Inferior parietal cortex (tissue), 1 donor: Measurements from ENCODE around the gene EIF4E3.

Source experiments
- DNase-seq: peaks from one replicate; pipeline ENCODE4 v3.0.0-alpha.2; 2016; ENCODE audit errors: extremely low spot score

The EIF4E3 gene

GRCh38 chr3:71723452-71724170, 1.6 kb downstream of the EIF4E3 start:
- no peak for DNase-seq

- no peak for DNase-seq
These were observed 2.5 kb downstream of the EIF4E3 start for GRCh38 chr3:71722693-71723092.

DNA sequence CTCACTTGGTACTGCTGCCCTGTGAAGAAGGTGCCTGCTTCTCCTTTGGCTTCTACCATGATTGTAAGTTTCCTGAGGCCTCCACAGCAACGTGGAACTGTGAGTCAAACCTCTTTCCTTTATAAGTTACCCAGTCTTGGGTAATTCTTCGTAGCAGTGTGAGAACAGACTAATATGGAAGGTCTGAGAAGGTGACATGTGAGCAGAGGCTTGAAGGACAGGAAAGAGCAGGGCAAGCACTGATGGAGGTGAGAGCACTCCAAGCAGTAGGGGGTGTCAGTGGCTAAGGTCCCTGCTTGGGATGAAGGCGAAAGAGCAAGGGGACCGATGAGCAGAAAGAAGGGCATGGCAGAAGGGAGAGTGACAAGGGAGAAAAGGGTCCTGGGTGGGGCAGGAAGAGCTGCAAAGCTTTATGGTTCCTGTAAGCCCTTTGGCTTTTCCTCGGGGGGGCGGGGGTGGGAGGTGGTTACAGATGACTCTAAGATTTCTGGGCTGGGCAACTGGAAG, 3.5 kb downstream of the EIF4E3 start:
- DNase-seq, result no peak

- DNase-seq, result no peak
These were observed 4.2 kb downstream of the EIF4E3 start for GRCh38 chr3:71721002-71721401.

- DNase-seq, result no peak
These were observed 7.1 kb downstream of the EIF4E3 start for GRCh38 chr3:71718072-71718471.

GRCh38 chr3:71714595-71714994, 10.6 kb downstream of the EIF4E3 start:
- no peak for DNase-seq

- no peak for DNase-seq
These were observed 12.2 kb downstream of the EIF4E3 start for GRCh38 chr3:71713041-71713440.

GRCh38 chr3:71710906-71711494, 14.2 kb downstream of the EIF4E3 start:
- peak; percentile 83 for DNase-seq

DNA sequence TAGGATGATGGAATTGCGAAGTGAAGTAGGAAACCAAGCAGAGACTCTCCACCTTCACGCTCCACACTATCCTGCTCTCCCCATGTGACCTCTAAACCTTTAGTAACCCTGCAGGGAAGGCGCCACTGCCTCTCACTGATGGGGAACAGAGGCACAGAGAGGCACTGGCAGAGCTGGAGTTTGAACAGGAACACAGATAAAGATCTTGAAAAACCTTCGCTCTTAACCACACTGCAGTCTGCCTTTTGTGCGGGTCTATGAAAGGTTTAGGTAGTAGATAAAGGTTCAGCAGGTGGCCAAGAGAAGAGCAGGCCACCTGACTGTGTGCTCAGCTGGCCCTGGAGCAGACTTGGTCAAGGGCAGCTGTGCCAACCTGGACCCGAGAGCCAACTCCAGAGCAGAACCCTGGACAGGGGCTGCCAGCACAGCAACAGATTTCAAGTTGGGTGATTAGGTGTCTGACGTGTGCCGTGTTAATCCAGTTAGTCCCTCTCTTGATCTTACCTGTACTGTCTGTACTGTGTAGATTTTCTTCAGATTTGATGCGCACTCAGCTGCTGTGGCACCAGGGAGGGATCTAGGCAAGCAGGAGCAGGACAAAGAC, 15.2 kb downstream of the EIF4E3 start:
- DNase-seq, result no peak

GRCh38 chr3:71708476-71709105, 16.6 kb downstream of the EIF4E3 start:
- DNase-seq, result no peak

DNA sequence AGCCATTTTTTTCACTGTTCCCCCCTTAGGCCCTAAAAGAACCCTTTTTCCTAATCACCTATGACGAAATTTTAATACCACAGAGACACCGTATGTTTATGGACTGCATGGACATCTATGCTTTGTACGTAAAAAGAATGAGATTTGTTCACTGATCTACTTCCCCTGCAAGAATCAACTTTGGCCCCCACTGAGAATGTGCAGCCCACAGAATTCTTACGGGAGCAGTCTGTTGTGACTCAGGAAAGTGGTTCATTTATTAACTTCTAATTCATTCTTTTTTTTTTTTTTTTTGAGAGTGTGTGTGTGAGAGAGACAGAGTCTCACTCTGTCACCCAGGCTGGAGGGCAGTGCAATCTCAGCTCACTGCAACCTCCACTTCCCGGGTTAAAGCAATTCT, 17.6 kb downstream of the EIF4E3 start:
- no peak for DNase-seq

DNA sequence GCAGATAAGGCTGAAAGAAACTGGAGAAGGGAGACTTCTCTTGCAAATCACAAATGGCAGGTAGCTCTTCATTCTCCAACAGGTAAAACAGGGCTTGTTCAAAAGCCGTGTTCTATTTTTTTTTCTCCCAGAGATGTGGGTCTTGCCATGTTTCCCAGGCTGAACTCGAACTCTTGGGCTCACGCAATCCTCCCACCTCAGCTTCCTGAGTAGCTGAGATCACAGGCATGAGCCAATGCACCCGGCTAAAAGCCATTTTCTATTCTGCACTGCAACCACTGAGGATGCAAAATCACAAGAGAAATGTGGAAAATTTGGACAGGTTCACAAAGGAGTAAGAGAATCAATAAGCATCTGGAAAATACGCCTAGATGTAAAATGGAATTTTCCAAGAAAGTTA, 19.5 kb downstream of the EIF4E3 start:
- no peak for DNase-seq

- DNase-seq, result no peak
These were observed 20.3 kb downstream of the EIF4E3 start for GRCh38 chr3:71704915-71705314.

DNA sequence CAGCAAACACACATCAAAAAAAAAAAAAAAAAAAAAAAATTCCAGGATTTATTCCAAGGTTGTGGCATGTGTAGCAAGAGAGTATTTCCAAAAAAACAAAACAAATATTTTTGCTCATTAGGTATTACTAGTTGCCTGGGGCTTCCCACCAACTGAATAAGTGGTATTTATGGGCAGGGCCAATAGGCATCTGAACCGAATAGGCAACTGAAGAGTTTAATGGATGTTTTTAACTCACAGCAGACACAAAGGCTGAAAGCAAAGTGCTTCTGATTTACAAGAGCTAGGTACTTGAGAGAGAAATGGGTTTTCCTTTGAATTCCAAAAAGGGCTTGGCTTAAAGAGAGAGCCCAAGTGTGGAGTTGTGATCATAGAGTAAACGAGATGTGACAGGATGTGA, 21.4 kb downstream of the EIF4E3 start:
- DNase-seq, result no peak

- DNase-seq, result no peak
These were observed 22.8 kb downstream of the EIF4E3 start for GRCh38 chr3:71702131-71703024.

DNA sequence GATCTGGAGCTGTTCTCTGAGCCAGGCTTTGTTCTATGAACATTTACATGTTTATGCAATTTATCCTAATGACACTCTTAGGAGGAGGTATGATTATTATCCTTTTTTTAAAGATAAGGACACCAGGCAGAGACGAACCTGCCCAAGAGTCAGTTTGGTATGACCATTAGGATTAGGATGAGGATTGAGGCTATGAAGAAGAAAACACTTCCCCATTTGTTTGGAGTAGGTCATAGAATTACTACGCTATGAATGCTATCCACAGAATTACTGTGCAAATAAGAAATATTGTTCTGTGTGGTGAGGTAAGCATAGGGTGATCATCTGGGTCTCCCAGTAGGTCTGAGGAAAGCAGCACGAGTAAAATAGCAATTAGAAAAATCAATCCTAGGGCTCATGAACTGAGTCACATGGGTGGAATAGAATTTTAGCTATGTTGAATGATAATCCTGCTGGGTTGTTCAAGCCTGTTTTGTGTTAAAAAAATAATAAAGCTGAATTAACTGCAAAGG, 23.9 kb downstream of the EIF4E3 start:
- DNase-seq, result no peak

DNA sequence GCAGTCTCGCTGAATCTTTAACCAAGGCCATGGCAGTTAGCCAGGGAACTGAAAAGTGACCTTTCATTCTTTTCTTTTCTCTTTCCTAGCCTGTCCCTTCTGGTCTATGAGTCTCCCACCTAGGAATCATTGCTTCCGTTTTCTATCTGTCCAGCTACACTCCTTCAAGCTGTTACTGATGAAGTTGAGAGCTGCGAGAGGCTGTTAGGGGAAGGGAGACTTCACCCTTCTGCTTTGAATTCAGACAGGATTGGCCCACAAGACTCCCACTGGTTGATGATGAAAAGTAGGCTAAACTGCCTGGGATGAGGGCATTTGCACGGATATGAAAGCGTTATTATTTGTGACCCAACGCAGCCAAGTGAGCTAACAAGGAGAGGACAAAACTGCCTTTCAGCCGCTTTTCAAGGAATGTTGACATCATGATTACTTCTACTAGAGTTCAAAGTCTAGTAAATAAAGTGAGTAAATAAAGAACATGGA, 30.2 kb downstream of the EIF4E3 start:
- peak; percentile 51 for DNase-seq

DNA sequence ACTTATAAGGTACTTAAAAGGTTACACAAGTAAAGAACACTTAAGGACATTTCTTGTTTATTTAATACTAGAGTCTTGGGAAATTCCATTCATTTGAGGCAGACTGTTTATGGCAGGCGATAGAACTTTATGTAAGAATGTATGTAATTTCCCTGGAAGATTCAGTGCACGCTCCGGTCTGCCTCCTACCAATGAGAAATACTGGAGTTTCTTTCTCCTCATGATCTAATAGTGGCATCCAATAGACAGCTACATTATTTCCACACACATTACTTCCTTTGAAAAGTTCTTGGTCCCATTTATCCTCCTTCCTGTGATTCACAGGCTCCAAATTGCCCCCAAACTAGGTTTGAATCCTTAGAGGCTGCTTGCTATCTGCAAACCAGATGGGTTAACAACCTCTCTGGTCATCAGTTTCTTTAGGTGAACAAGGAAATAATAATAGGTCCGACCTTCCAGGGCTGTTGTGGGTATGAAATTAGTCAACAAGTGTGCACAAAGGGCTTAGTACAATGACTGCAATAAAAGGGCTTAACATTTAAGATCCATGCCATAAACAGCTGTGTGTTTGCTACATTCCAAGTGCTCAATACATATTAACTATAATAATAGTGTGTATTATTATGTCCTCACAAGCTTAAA, 30.7 kb downstream of the EIF4E3 start:
- DNase-seq, result no peak

GRCh38 chr3:71693641-71694040, 31.6 kb downstream of the EIF4E3 start:
- DNase-seq, result no peak

GRCh38 chr3:71692139-71692538, 33.1 kb downstream of the EIF4E3 start:
- DNase-seq, result no peak
